Inflammatory macrophage treated with lipopolysaccharide for 1 hour (primary cell): Measurements from ENCODE around the gene EPN3.

ENCODE experiments used
- DNase-seq, 2 donors: peaks; one replicate each; pipeline ENCODE4 v3.0.0-alpha.2; 2020 to 2022

EPN3 gene

DNA sequence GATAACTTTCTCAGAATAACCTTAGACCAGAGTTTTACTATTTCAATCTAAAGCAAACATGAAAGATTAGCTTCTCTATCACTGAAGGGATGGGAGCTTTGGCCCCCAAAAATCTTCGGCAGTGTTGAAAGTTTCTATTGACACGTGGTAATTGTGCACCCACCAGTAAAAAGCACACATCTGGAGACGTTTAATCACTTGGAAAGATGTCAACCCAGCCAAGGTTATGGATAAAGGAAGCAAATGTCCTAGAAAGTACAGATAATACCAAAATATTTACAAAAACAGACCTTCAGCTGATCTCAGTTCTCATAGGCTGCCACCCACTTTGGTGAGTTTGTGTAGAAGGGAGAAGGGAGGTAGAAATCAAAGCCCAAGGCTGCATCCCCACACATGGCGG is 19.0 kb upstream of the EPN3 start:
- DNase-seq, result no peak

DNA sequence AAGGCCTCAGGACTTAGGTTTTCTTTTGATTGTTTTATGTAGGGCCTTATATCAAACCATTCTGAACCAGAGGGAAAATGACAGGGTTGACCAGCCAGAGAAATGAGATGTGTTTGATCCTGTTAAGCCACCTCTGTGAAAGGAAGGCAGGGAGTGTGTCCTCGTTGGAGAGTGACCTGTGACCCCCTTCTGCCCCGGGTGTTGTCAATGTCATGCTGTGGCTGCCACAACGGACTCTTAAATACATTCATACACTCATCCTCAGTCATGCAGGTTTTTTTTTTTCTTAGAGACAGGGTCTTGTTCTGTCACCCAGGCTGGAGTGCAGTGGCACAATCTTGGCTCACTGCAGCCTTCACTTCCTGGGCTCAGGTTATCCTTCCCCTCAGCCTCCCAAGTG is 18.1 kb upstream of the EPN3 start:
- no peak for DNase-seq

DNA sequence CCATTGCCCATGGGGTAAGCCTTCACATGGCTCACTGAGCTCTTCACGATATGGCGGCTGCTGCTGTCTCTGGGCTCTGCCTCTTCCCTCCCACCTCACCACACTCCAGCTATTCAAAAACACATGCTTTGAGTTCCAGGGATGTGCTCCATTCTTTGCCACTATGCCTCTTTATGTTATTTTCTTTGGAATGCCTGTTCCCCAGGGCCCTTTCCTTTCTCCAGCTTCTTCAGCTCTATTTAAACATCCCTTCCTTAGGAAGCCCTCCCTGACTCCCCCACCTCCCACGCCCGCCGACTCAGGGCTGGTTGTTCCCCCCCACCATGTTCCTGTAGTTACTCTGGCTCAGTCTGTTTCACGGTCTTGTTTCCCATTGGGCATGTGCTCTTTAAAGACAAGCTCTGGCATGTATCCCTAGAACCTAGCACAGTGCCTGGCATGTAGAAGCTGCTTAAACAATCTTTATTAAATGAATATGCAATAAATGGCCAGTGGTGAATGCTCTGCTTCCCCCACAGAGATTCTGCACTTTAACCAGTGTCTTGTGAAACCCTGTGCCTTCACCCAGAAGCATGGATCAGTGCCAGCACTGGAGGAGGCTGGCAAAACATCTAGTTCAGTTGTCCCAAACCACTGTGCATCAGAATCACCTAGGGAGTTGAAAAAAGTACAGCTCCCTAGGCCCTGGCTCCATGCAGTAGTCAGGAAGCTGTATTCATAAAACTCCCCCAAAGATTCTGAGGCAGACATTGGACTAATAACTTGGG is 17.4 kb upstream of the EPN3 start:
- DNase-seq, result peak; percentile 19 to 51

DNA sequence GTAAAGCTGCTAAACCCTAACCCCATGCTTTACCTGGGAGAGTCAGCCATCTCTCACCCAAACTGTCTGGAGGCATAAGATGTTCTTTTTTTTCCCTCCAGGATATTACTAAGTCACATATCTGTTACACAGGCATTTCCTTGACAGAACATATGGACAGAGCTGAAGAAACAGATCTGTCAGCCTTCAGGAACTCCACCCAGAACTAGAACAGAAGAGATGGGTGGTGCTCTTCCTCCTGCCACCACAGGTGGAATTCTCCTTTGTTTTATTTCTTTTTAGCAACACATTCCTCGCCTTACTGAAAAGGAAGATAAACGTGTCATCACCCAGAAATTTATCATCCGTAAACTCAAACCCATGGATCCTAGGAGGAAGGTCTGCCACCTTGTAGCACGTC is 15.5 kb upstream of the EPN3 start:
- no peak for DNase-seq

GRCh38 chr17:50517504-50518383 is 14.8 kb upstream of the EPN3 start:
- no peak for DNase-seq

GRCh38 chr17:50518384-50519023 is 14.0 kb upstream of the EPN3 start:
- DNase-seq, result no peak

- DNase-seq, result no peak
These were observed 13.2 kb upstream of the EPN3 start for GRCh38 chr17:50519141-50519834.

DNA sequence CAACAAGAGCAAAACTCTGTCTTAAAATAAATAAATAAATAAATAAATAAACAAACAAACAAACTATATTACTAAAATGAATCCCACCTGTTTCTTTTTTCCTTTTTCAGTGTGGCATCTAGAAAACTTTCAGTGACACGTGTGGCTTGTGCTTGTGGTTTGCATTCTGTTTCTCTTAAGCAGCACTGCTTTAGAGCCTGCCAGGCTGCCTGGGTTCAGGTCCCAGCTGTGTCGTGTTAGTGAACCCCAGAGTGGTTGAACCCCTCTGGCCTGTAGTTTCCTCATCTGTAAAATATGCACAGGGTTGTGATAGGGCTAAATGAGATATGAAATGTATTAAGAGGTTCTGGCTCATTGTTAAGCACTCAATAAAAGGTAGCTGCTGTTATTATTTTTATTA is 12.1 kb upstream of the EPN3 start:
- DNase-seq, result no peak

DNA sequence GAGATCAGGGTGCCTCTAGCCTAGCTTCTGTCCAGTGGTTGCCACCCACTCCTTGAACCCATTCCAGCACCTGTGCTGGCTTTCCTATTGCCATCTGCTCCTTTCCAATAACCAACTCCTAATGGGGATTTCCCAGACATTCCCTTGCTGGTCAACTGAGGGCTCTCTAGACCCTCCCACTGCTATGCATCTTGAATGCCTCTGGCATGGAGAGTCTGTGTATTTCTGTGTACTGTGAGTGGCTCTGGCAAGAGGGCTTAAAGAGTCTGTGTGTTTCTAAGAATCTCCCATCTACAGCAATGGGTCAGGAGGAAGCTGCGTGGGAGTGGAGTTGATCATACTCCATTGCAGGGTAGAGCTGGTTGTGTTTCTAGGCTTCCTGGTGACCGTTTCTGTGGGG is 11.0 kb upstream of the EPN3 start:
- DNase-seq, result no peak

- DNase-seq, result no peak
These were observed 9.8 kb upstream of the EPN3 start for GRCh38 chr17:50522766-50523165.

GRCh38 chr17:50523208-50523607 is 9.3 kb upstream of the EPN3 start:
- no peak for DNase-seq

- DNase-seq, result no peak
These were observed 7.7 kb upstream of the EPN3 start for GRCh38 chr17:50524838-50525237.

DNA sequence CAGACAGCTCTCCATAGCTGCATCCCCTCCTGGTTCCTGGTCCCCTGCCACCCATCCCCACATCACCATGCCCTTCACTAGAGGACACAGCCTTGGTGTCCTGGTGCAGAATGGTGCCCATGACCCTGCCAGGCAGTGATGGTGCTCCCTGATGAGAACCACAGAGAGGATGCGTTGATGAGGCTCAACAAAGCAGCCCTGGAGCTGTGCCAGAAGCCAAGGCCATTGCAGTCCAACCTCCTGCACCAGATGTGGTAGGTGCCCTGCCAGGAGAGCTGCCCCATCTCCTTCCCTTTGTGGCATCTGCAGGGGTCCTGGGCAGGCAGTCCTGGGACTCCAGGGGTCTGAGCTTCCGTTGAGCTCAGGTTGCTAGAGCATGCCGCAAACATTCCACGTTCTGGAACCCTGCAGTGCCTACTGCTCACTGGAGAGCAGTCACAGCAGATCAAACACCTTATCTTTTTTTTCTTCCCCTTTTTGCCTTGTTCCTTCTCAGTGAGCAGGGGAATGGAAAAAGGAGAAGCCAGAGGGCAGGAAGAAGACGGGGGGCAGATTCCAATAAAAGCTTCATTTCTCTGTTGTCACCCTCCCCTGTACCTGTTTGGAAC is 5.3 kb upstream of the EPN3 start:
- no peak for DNase-seq

GRCh38 chr17:50527949-50528474 is 4.5 kb upstream of the EPN3 start:
- DNase-seq, result no peak

- no peak for DNase-seq
These were observed 2.7 kb upstream of the EPN3 start for GRCh38 chr17:50529849-50530248.

- DNase-seq, result peak in 1 of 2 donors; percentile 47
These were observed 1.0 kb upstream of the EPN3 start for GRCh38 chr17:50531428-50532025.

GRCh38 chr17:50533185-50533584 is 650 bp downstream of the EPN3 start:
- no peak for DNase-seq

GRCh38 chr17:50533720-50534148 is 1.2 kb downstream of the EPN3 start:
- DNase-seq, result no peak

DNA sequence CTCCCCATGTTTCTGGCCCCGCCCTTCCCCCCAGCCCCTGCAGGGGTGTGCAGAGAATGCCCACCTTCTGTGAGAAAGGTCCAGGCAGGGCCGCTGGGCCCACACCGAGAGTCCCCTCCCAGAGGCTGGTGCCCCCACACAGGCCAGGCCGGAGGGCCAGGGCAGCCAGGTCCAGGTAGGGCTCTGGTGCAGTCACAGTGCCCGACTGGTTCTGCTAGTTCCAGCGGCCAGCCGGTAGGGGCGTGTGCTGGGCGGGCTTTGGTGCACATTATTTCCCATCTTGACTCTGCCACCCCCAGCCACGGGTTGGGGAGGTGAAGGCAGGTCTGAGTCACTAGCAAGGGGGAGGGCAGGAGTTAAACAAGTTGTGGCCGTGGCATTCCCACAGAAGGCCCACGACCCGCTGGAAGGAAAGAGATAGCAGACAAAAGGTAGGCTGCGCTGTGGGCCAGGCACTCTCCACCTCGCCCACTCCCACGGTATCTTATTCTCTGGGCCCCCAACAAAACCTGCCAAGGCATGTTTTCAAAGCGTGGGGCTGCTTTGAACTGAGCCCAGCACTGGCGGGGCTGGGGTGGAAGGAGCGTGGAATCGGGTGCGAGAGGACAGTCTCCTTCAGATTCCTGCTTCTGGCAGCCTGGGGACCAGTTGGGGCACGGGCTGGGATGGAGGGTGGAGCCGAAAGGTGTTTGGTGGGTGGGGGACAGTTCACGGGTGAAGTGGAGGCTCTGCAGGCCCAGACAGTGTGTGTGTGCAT is 1.9 kb downstream of the EPN3 start:
- DNase-seq, result no peak

DNA sequence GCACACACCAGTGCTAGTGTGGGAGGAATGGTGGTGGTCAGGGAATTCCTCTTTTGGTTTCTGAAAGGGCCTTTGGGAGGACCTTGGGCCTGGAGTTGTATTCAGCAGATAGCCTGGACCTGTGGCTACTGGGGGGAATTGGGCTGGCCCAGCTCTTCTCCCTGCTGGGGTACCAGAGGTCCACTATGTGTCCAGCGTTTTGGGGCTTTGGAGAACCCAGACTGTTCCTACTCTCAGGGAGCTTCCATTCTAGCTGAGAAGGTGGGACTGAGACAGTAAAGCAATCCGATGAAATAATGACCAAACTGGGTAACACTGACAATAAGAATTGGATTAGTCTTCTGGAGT is 2.4 kb downstream of the EPN3 start:
- no peak for DNase-seq

- DNase-seq, result no peak
These were observed 2.9 kb downstream of the EPN3 start for GRCh38 chr17:50535407-50535806.
